ENCODE results near the gene ARHGAP29.

ARHGAP29 gene

DNA sequence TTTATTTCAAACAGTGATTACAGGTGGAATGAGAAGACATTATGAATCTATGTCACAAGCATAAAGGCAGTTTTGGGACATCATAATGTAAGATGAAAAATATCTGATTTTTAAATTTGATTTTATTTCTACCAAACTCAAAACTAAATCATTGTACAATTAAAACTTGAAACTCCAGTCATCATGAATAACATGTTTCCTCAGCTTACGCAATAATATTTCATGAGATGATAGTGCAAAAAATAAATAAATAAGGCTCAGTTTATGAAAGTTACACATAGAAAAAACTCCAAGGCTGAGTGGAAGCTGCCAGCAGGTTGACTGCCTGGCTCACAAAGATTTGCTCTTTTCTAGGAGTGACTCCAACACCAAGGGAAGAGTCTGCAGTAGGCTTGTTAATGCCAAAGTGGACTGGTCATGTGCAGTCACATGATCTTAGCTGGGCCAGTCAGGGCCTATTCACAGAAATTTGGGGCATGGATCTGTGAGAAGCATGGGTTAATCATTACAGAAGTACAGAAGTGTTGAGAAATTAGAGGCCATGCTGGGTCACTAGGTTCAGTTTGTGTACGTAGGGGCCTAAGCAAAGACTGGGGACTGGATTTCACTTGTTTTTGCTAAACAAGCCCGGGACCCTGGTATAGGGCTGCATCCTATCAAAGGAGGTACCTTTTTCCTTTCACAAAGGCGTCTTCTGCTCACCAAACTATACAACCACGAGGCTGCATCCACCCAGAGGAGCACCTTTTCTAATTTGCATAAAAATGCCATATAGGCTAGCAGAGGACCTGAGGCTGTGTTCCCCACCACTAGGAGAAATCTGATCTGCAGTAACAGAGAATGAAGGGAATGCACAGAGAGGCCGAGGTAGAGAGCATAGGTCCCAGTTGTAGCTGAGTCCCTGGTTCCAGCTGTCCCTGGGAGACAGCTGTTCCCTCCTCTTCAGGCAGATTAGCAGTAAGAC lies 111.6 kb downstream of the ARHGAP29 start:
- H3K4me3 ChIP-seq (ENCODE audit: low read depth, low read length) = no peak overlapping the region

DNA sequence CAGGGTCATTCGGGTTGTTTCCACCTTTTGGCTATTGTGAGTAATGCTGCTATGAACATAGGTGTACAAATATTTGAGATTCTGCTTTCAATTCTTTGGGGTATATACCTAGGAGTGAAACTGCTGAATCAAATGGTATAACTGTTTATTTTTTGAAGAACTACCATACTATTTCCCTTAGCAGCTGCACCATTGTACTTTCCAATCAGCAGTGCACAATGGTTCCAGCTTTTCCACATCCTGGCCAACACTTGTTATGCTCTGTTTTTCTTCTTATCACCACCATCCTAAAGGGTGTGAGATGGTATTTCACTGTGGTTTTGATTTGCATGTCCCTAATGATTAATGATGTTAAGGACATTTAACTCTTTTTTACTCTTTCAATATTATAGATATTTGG lies 112.8 kb downstream of the ARHGAP29 start:
- H3K4me3 ChIP-seq (ENCODE audit: low read depth, low read length) = no peak overlapping the region

DNA sequence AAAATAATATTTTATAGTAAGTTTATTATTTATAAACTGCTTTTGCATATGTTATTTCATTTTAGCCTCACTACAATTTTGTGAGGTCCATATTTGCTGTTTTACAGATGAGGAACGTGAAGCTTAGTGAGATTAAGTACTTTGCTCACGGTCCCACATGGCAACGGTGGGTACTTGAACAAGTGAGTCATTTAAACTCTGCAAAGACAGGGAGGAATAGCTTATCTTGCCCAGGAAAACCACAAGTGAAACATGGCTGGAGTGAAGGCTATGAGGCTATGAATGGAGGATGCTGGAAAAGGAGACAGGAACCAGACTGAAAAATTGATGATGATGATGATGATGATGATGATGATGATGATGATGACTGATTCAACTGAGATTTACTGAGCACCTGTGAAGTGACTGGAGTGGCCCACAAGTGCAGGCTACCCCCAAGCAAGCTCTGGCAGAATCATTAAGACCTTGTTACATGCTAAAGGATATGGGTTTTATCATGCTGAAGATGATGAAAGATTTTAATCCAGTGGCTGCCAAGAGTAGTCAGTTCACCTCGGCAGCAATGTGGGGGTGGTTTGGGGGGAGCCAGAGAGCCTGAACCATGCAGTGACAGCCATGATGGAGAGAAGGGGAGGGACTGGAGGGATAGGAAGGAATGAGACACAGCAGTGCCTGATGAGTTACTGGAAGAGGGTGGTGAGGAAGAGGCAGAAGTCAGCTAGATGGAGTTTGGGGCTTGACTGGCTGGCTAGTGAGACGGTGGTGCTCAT lies 115.0 kb downstream of the ARHGAP29 start:
- no peak overlapping the region for H3K4me3 ChIP-seq (ENCODE audit: low read depth, low read length)
